NCI-H1105 (cell line): ENCODE data around the gene ARHGAP18.

ENCODE experiments used
- DNase-seq: peaks from one replicate; lab custom pipeline; 2025; lab: John Stamatoyannopoulos, UW

ARHGAP18 gene

DNA sequence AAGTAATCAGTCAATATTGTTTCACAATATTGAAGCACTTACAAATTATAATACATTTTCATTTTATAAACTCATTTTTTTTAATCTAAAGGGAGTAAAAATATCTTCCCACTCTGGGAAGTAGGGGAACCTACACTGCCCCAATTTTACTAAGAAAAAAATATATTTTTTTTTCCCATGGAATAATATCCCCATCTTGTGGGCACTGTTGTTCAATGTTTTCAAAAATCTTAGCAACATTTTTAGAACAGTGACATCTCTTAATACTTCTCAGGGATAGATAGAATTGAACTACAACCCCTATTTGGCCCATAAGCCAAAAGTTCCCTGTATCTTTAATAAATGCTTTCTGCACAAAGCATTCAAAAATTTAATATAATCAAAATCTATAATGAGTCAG, 42.9 kb downstream of the ARHGAP18 start:
- no peak for DNase-seq

- DNase-seq: no peak
Measured at GRCh38 chr6:129665555-129665954, 44.4 kb downstream of the ARHGAP18 start.

GRCh38 chr6:129663531-129663930, 46.4 kb downstream of the ARHGAP18 start:
- no peak for DNase-seq

- no peak for DNase-seq
Measured at GRCh38 chr6:129662980-129663431, 47.0 kb downstream of the ARHGAP18 start.

- no peak for DNase-seq
Measured at GRCh38 chr6:129662406-129662766, 47.6 kb downstream of the ARHGAP18 start.

GRCh38 chr6:129661536-129662405, 48.2 kb downstream of the ARHGAP18 start:
- no peak for DNase-seq

- no peak for DNase-seq
Measured at GRCh38 chr6:129660346-129660676, 49.7 kb downstream of the ARHGAP18 start.

DNA sequence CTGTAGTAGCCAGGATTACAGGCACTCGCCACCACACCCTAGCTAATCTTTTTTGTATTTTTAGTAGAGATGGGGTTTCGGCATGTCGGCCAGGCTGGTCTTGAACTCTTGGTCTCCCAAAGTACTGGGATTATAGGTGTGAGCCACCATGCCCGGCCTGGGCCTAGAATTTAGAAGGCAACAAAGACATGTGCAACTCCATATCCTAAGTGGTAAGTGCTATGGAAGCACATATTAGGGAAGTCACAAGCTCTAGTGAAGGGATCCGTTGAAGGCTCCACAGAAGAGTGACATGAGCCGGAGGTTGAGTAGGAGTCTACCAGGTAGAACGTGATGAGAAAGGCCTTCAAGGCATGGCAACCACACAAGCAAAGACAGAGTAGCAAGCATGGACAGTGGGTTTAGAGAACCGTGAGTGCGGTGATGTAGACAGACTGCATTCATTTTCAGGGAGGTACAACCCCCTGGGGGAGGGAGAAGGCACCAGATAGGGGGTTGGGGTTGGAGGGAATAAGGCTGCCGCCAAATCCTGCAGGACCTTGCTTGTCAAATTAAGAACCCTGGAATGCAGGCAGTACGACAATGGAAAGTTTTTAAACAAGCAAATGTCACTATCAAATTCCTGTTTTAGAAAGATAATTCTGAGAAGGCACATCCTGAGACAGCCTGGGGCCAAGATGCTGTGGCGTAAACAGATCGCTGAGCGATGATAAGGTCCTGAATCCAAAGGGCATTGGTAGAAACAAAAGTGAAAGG, 50.2 kb downstream of the ARHGAP18 start:
- DNase-seq: no peak

DNA sequence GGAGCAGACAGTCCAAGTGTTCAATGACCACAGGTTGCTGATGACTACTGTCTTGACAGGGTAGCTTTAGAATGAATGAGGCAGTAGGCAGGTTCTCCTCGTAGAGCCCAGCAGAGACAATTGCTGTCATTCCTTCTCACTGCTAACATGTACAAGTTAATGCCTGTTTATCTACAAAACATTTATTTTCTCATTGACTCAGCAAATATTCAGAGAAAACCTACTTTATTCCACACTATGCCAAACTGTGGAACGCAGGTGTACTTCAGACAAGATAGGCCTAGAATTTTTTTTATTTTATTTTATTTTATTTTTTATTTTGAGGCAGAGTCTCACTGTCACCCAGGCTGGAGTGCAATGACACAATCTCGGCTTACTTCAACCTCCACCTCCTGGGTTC, 50.8 kb downstream of the ARHGAP18 start:
- no peak for DNase-seq

GRCh38 chr6:129657483-129657882, 52.5 kb downstream of the ARHGAP18 start:
- no peak for DNase-seq

GRCh38 chr6:129655334-129655733, 54.6 kb downstream of the ARHGAP18 start:
- DNase-seq: no peak

DNA sequence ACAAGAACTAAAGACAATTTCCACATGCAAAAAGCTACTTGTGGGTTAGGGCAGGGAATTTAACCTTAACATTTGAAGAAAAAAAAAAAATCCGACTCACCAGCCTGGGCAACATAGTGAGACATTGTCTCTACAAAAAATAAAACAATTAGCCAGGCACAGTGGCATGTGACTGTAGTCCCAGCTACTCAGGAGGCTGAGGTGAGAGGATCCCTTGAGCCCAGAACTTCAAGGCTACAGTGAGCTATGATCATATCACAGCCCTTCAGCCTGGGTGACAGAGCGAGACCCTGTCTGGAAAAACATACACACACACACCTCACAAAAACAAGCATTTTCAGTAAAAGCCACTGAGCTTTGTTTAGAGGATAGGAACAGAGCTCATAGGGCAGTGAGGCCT, 56.2 kb downstream of the ARHGAP18 start:
- DNase-seq: no peak

GRCh38 chr6:129653229-129653628, 56.7 kb downstream of the ARHGAP18 start:
- no peak for DNase-seq

DNA sequence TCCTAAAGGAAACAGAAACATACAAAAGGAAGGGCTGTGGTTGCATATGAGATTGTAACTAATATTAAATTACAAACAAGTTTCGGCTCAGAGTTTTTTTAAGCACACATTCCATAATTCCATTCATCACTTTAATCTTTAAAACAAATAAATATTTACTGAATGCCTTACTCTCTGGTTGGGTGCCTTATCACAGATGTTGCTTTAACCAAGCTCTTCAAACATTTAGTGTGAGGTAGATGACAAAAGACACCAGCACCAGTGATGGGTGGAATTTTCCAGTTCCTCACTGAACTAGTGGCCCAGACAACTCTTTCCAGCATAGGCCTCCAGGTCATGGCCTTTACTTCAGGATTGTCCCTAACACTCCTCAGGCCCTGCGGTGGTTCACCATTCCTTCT, 58.7 kb downstream of the ARHGAP18 start:
- DNase-seq: no peak

DNA sequence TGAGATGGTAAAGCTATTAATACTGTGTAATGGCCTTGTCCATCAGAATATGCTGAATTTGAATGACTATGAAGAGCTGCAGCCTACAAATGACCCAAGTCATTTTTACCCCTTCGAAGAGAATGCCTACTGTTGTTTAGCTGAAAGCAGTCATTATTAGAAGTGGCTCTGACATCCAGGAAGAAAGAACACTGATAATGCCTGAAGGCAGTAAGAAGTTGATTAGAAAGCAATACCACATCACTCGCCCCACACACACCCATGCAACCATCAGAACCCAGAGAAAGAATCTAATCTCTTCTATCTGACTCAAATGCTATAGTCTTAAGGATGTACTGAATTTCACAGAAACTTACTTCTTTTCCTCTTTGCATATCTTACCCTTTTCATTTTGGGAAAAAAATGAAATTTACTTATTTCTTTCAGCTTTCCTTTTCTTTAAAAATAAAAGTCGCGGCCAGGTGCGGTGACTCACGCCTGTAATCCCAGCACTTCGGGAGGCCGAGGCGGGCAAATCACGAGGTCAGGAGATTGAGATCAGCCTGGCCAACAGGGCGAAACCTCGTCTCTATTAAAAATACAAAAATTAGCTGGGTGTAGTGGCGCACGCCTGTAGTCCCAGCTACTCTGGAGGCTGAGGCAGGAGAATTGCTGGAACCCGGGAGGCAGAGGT, 61.0 kb downstream of the ARHGAP18 start:
- DNase-seq: no peak

GRCh38 chr6:129647044-129647443, 62.9 kb downstream of the ARHGAP18 start:
- no peak for DNase-seq

- no peak for DNase-seq
Measured at GRCh38 chr6:129646642-129647041, 63.3 kb downstream of the ARHGAP18 start.

DNA sequence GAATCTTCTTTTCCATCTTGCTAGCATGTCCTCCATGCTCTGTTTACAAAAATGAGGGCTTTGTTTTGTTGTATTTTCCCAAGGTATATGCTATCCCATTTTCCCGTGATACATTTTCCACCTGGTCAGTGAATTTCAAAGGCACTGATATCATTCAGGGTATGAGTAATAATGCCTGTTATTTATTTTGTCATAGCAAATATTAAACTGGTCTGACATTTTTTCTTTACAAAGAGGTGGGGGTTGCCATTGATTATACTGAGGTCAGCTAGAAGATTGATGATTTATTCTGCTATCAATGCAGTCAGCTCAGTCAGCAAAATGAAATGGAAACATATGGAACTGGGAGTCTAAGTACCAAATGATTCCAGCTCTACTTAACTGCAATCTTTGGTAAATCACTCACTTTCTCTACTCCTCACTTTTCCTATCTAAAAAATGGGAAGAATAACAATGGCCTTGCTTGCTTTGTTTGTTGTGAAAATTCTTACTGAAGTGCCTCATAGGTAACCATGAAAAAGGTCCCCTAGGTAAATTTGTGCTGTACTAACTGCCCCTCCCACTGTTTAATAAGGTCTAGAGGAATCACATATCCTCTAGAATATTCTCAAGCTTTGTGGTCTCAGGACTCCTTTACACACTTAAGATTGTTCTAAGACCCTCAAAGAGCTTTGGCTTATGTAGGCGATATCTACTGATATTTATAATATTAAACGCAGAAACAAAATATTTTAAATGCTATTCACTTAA, 64.0 kb downstream of the ARHGAP18 start:
- no peak for DNase-seq

DNA sequence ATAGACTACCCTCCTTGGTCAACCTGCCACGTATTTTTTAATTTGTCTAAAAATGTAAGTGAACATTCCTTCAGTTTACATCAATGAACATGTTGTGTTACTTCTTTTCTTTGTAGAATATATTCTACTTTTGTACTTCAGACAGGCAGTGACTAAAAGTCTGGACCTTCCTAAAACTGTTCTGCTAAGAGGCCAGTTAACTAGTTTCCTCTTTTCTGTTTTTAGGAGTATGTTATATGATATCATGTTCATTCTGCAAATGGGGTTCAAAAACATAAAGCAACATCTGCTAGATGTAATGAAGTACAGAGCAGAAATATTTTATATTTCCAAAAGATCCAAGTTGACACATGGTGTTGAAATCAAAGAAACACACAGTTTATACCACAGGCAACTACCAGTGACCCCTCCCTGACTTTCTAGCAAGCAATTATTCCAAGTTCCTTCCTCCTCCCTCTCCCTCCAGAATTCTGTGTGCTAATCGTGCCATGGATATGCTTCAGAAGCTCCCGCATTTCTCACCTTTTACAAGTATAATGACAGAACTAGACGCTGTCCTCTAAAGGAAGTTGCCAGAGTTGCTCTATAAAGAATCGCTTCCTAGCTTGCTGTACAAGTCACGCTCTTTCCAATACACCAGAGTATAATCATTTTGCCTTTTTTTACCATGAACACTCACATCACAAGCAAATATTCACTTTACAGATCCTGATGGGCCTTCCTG, 64.7 kb downstream of the ARHGAP18 start:
- no peak for DNase-seq

DNA sequence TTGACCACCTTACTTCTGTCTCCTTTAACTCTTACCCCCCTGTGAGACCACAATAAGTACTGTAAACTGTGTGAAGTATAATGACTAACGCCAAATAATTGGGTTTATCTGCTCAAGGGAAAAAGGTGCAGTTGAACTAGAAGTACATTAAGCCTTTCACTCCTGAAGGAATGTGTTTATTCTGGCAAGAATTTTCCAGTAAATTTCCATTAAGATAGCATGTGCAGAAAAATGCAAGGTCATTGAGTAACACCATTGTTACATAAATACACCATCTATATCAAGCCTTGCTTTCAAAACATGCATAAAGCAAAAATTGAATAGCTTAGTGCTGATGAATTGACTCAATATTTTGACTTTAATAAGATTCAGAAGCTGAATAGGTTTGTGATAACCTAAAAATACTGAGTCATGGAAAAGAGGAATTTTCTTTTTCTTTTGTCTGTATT, 65.4 kb downstream of the ARHGAP18 start:
- no peak for DNase-seq

DNA sequence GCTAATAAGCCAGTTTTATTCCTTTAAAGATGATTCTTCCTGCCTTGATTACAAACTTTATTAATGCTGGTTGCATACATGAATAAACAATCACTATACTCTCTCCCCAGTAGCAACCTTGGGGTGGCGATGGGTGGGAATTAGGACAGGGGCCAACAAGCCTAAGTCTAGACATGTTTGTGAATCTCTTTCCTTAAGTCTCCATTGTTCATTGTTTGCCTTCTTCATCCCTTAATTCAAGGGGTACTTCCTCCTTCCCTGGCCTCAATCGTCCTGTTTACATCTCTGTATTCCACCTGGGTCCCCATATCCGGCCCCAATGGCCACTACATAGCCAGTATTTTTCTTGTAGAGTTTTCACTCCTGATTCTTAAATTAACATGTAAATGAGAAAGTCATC, 66.0 kb downstream of the ARHGAP18 start:
- DNase-seq: no peak
